Measurements from ENCODE around the gene ANK2. TPM values are rescaled to one million over a fixed set of nuclear protein-coding genes. Genes with fewer than 3 reads are reported as not detected.
A peak's percentile ranks its signal among the peaks of the same experiment; 100 is the strongest.

ANK2 gene
- total and polyA plus RNA-seq, 2 experiments from 2014 or later, result 10.9 to 25.9 TPM

DNA sequence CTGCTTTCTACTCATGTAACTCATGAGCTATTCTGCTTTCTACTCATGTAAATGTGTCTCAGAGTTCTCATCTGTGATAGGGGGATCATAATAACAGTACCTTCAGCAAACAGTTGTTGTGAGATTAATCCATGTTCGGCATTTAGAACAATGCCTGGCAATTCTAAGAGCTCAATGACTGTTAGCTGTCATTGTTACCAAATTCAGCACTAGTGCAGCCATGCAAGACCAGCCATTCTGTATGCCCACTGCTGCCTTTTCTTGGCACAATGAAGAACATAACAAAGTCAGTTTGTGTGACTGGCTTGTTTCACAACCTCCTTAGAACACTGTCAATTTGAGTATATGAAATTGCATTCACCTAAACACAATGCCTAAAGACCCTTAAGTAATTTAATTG, 163.2 kb downstream of the ANK2 start:
- in situ Hi-C loops (cut with MboI), result no loop called here

DNA sequence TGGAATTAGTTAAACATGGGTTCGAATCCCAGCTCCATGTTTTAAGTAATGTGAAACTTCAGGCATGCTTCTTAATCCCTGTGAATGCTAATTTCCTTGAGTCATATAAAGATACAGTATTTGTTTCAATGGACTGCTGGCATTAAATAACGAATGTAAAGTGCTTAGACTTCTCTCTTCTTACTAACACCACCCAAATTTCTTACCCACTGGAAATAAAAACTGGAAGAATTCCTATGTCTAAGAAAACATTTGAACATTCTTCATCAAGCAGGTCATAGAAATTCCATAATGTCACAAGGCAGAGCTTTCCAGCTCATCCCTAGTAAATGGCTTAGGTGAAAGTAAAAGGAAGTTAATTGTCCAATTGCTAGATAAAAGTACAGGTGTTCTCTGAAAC, 172.5 kb downstream of the ANK2 start:
- H3K9me3 ChIP-seq (ENCODE audit: low read depth), result no peaks in the 10 kb centered on the region
- no peaks in the 10 kb centered on the region for H3K79me2 ChIP-seq (ENCODE audit: insufficient read depth)
- DNase-seq, result peak; percentile 60
- no peak for TF ChIP-seq EZH2 (IDR thresholded peaks at IDR 0.05; ENCODE audit: insufficient read depth, poor library complexity, severe bottlenecking)
- TF ChIP-seq EZH2phosphoT487 (IDR thresholded peaks at IDR 0.05; ENCODE audit: insufficient read depth, low read depth), result no peak
- H3K4me1 ChIP-seq (ENCODE audit: insufficient read depth), result peaks cover 28% of the 10 kb centered on the region
- H3K9ac ChIP-seq, result no peak overlapping the region
- 44 to 45% methylated on average over 2 of the region's 2 CpGs for WGBS, 2 experiments (ENCODE audit: low coverage in 1 of 2, low lambda C conversion rate in 2 of 2, missing lambda C conversion rate in 2 of 2)
- H3K4me2 ChIP-seq (ENCODE audit: unreplicated experiment), result peak overlapping the region; percentile 54
- peak overlapping the region; percentile 58 for H3K27ac ChIP-seq
- H3K9me2 ChIP-seq (ENCODE audit: insufficient read depth), result no peaks in the 10 kb centered on the region
- H3K36me3 ChIP-seq (ENCODE audit: low read depth), result no peaks in the 10 kb centered on the region
- H2AFZ ChIP-seq, result no peak overlapping the region
- peak overlapping the region; percentile 8 for H3K4me3 ChIP-seq
- H4K20me1 ChIP-seq (ENCODE audit: insufficient read depth), result no peaks in the 10 kb centered on the region
- H3K27me3 ChIP-seq (replicated peaks; ENCODE audit: insufficient read depth), result no peaks in the 10 kb centered on the region
- H3F3A ChIP-seq (ENCODE audit: insufficient read depth), result peaks cover 38% of the 10 kb centered on the region
- in situ Hi-C loops (cut with MboI), result no loop called here

More for the DNA sequence above, 163.2 kb downstream of the ANK2 start:
- H2AFZ ChIP-seq, result no peak overlapping the region
- TF ChIP-seq EZH2 (IDR thresholded peaks at IDR 0.05; ENCODE audit: insufficient read depth, poor library complexity, severe bottlenecking) (no peak), EZH2phosphoT487 (IDR thresholded peaks at IDR 0.05; ENCODE audit: insufficient read depth, low read depth) (no peak)
- H3K79me2 ChIP-seq (ENCODE audit: insufficient read depth), result no peaks in the 10 kb centered on the region
- H3K27ac ChIP-seq, result no peak overlapping the region
- H3K36me3 ChIP-seq (ENCODE audit: low read depth), result no peaks in the 10 kb centered on the region
- WGBS, 2 experiments (ENCODE audit: low coverage in 1 of 2, low lambda C conversion rate in 2 of 2, missing lambda C conversion rate in 2 of 2), result 92 to 95% methylated on average over 1 of the region's 1 CpG
- DNase-seq, result no peak
- no peak overlapping the region for H3K4me2 ChIP-seq (ENCODE audit: unreplicated experiment)
- H3K4me3 ChIP-seq, result no peak overlapping the region
- no peaks in the 10 kb centered on the region for H3F3A ChIP-seq (ENCODE audit: insufficient read depth)
- H3K9ac ChIP-seq, result no peak overlapping the region
- H3K9me2 ChIP-seq (ENCODE audit: insufficient read depth), result no peaks in the 10 kb centered on the region
- no peaks in the 10 kb centered on the region for H4K20me1 ChIP-seq (ENCODE audit: insufficient read depth)
- no peaks in the 10 kb centered on the region for H3K9me3 ChIP-seq (ENCODE audit: low read depth)
- H3K4me1 ChIP-seq (ENCODE audit: insufficient read depth), result no peaks in the 10 kb centered on the region
- H3K27me3 ChIP-seq (replicated peaks; ENCODE audit: insufficient read depth), result no peaks in the 10 kb centered on the region

DNA sequence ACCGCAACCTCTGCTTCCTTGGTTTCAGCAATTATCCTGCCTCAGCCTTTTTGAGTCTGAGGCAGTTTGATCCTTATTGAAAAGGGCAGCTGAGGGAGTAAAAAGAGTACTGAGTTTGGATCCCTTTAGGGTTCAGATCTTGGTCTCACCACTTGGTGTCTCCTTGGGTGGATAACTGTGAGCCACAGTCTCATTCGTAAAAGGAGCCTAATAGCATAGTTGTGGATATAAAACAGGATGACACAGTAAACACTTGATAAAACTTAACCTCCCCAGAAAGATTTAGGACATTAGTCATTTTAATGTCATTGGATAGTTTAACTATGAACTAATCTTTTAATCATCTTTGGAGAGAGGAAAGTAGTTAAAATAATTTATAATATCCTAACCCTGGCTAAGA, 173.0 kb downstream of the ANK2 start:
- in situ Hi-C loops (cut with MboI), result no loop called here
- no peak overlapping the region for H3K9ac ChIP-seq

DNA sequence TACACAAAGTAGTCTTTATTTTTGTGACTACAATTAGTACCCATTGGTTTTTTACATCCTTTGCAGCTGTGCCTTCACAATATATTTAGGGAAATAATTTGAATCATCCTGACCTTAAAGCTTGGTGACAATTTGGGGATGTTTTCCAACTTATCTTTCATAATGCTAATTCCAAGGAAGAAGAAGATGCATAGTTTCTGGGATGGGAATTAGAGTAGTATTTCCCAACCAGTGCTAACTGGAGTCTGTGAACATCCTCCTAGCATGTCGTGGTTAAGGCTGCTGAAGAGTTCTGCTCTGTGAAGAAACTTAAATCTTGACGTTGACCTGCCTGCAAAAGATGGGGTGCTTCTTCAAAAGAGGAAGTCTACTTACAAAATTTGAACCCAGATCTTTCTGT, 173.5 kb downstream of the ANK2 start:
- H3K4me1 ChIP-seq (ENCODE audit: insufficient read depth), result peaks cover 28% of the 10 kb centered on the region
- TF ChIP-seq EZH2 (IDR thresholded peaks at IDR 0.05; ENCODE audit: insufficient read depth, poor library complexity, severe bottlenecking) (no peak), EZH2phosphoT487 (IDR thresholded peaks at IDR 0.05; ENCODE audit: insufficient read depth, low read depth) (no peak)
- H3K9me2 ChIP-seq (ENCODE audit: insufficient read depth), result no peaks in the 10 kb centered on the region
- H4K20me1 ChIP-seq (ENCODE audit: insufficient read depth), result no peaks in the 10 kb centered on the region
- peak; percentile 50 for DNase-seq
- H3K4me3 ChIP-seq, result peak overlapping the region; percentile 8; the same call in 1 of the 2 replicates
- no peak overlapping the region for H3K9ac ChIP-seq
- no peaks in the 10 kb centered on the region for H3K79me2 ChIP-seq (ENCODE audit: insufficient read depth)
- 35 to 36% methylated on average over 2 of the region's 2 CpGs for WGBS, 2 experiments (ENCODE audit: low coverage in 1 of 2, low lambda C conversion rate in 2 of 2, missing lambda C conversion rate in 2 of 2)
- H3K27ac ChIP-seq, result peak overlapping the region; percentile 58
- no peak overlapping the region for H2AFZ ChIP-seq
- no peaks in the 10 kb centered on the region for H3K36me3 ChIP-seq (ENCODE audit: low read depth)
- H3F3A ChIP-seq (ENCODE audit: insufficient read depth), result peaks cover 38% of the 10 kb centered on the region
- peak overlapping the region; percentile 54 for H3K4me2 ChIP-seq (ENCODE audit: unreplicated experiment)
- no peaks in the 10 kb centered on the region for H3K9me3 ChIP-seq (ENCODE audit: low read depth)
- in situ Hi-C loops (cut with MboI), result no loop called here
- H3K27me3 ChIP-seq (replicated peaks; ENCODE audit: insufficient read depth), result no peaks in the 10 kb centered on the region

More for the DNA sequence above, 173.0 kb downstream of the ANK2 start:
- Histone ChIP-seq H3K79me2 (ENCODE audit: insufficient read depth) (no peaks in the 10 kb centered on the region), H3K4me1 (ENCODE audit: insufficient read depth) (peaks cover 28% of the 10 kb centered on the region), H3F3A (ENCODE audit: insufficient read depth) (peaks cover 38% of the 10 kb centered on the region), H2AFZ (no peak overlapping the region), H4K20me1 (ENCODE audit: insufficient read depth) (no peaks in the 10 kb centered on the region), H3K4me2 (ENCODE audit: unreplicated experiment) (peak overlapping the region; percentile 54), H3K36me3 (ENCODE audit: low read depth) (no peaks in the 10 kb centered on the region), H3K27ac (peak overlapping the region; percentile 58), H3K4me3 (peak overlapping the region; percentile 8), H3K27me3 (replicated peaks; ENCODE audit: insufficient read depth) (no peaks in the 10 kb centered on the region), H3K9me3 (ENCODE audit: low read depth) (no peaks in the 10 kb centered on the region), H3K9me2 (ENCODE audit: insufficient read depth) (no peaks in the 10 kb centered on the region)
- DNase-seq, result peak; percentile 80
- 37 to 44% methylated on average over 2 of the region's 2 CpGs for WGBS, 2 experiments (ENCODE audit: low coverage in 1 of 2, low lambda C conversion rate in 2 of 2, missing lambda C conversion rate in 2 of 2)
- TF ChIP-seq EZH2 (IDR thresholded peaks at IDR 0.05; ENCODE audit: insufficient read depth, poor library complexity, severe bottlenecking) (no peak), EZH2phosphoT487 (IDR thresholded peaks at IDR 0.05; ENCODE audit: insufficient read depth, low read depth) (0 out of 2 replicates have a peak, but pooled peaks have one; percentile 68)

All from GM23248 (cell line).